ENCODE results near the gene CD40.

The CD40 gene

DNA sequence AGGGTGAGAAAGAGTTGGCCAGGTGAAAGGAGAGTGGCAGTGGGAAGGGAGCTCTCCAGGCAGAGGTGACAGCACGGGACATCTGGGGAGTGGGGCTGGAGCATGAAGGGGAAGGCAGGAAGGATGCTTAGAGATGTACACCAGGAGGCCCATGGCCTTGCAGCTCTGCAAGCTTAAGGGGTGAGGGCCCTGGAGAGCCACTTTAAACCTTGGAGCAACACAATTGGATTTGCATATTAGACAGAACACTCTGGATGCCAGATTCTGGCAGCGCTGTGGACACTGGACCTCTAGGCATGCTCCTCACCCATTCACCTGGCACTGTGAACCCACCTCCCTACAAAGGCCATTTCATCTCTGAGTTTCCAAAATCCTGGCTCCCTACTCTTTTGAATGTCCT is 3.7 kb upstream of the CD40 start:
- H3K9me3 ChIP-seq (ENCODE audit: insufficient read depth, low read length) = no peaks in the 10 kb centered on the region
- peaks cover 7% of the 10 kb centered on the region for H3F3A ChIP-seq (ENCODE audit: insufficient read depth)
- H3K79me2 ChIP-seq (ENCODE audit: insufficient read depth, low read length) = peaks cover 8% of the 10 kb centered on the region
- H3K27ac ChIP-seq (ENCODE audit: low read depth, low read length) = no peak overlapping the region
- no peak overlapping the region for H3K9ac ChIP-seq (ENCODE audit: low read length)
- H3K9me2 ChIP-seq (replicated peaks; ENCODE audit: insufficient read depth, low read length) = no peaks in the 10 kb centered on the region
- no peak overlapping the region for H2AFZ ChIP-seq (ENCODE audit: low read depth, low read length, severe bottlenecking)
- no peaks in the 10 kb centered on the region for H3K36me3 ChIP-seq (ENCODE audit: low read length)
- H3K27me3 ChIP-seq (ENCODE audit: low read length) = no peaks in the 10 kb centered on the region
- H3K4me2 ChIP-seq (ENCODE audit: low read depth, low read length, poor library complexity, severe bottlenecking) = no peak overlapping the region
- no peak for TF ChIP-seq EZH2phosphoT487 (conservative IDR thresholded peaks at IDR 0.05; ENCODE audit: low read length)
- TF ChIP-seq CTCF (IDR thresholded peaks at IDR 0.05; ENCODE audit: insufficient read depth, low read length, poor library complexity, severe bottlenecking) = no peak
- H4K20me1 ChIP-seq (ENCODE audit: low read depth, low read length) = no peaks in the 10 kb centered on the region
- H3K4me3 ChIP-seq (ENCODE audit: insufficient read depth, low read length, poor library complexity, severe bottlenecking) = no peak overlapping the region

DNA sequence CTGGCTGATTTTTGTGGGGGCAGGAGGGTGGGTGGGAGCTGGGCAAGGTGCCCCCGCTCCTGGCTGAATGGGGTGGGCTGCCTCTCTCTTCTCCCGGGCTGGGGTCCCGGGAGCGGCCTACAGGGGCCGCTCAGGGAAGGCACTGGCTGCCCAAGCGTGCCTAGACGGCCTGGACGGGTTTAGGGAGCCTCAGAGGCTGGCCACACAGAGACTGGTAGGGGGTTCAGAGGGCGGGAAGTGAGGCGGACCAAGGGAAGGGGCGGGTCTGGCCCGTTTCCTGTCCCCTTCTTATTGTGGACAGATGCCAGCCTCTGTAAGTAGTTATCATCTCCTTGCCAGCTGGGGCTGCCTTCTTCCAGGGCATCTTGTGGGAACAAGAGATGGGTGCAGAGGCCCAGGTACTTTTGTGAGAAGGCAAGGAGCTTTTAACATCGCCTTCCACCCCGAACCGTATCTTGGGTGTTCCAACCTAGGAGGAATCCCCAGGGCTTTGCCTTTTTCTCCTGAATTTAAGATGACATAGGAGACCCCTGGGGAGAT is 437 bp downstream of the CD40 start:
- no peaks in the 10 kb centered on the region for H3K27me3 ChIP-seq (ENCODE audit: low read length)
- no peaks in the 10 kb centered on the region for H3K9me2 ChIP-seq (replicated peaks; ENCODE audit: insufficient read depth, low read length)
- peak overlapping the region; percentile 79 for H2AFZ ChIP-seq (ENCODE audit: low read depth, low read length, severe bottlenecking)
- no peaks in the 10 kb centered on the region for H3K9me3 ChIP-seq (ENCODE audit: insufficient read depth, low read length)
- TF ChIP-seq CTCF (IDR thresholded peaks at IDR 0.05; ENCODE audit: insufficient read depth, low read length, poor library complexity, severe bottlenecking) (no peak), EZH2phosphoT487 (conservative IDR thresholded peaks at IDR 0.05; ENCODE audit: low read length) (no peak)
- H3K36me3 ChIP-seq (ENCODE audit: low read length) = no peaks in the 10 kb centered on the region
- H4K20me1 ChIP-seq (ENCODE audit: low read depth, low read length) = no peaks in the 10 kb centered on the region
- H3K9ac ChIP-seq (ENCODE audit: low read length) = peak overlapping the region; percentile 59
- H3K4me2 ChIP-seq (ENCODE audit: low read depth, low read length, poor library complexity, severe bottlenecking) = peak overlapping the region; percentile 92
- peak overlapping the region; percentile 61 for H3K4me3 ChIP-seq (ENCODE audit: insufficient read depth, low read length, poor library complexity, severe bottlenecking)
- H3F3A ChIP-seq (ENCODE audit: insufficient read depth) = peaks cover 22% of the 10 kb centered on the region
- peak overlapping the region; percentile 87 for H3K27ac ChIP-seq (ENCODE audit: low read depth, low read length)
- peaks cover 27% of the 10 kb centered on the region for H3K79me2 ChIP-seq (ENCODE audit: insufficient read depth, low read length)

- H3K4me2 ChIP-seq (ENCODE audit: low read depth, low read length, poor library complexity, severe bottlenecking) = peak overlapping the region; percentile 92
- TF ChIP-seq CTCF (IDR thresholded peaks at IDR 0.05; ENCODE audit: insufficient read depth, low read length, poor library complexity, severe bottlenecking) = no peak
- no peak for TF ChIP-seq EZH2phosphoT487 (conservative IDR thresholded peaks at IDR 0.05; ENCODE audit: low read length)
- peak overlapping the region; percentile 87 for H3K27ac ChIP-seq (ENCODE audit: low read depth, low read length)
Measured at GRCh38 chr20:46119028-46119546, 973 bp downstream of the CD40 start.

More at GRCh38 chr20:46119028-46119546, 973 bp downstream of the CD40 start:
- Histone ChIP-seq H3K9me2 (replicated peaks; ENCODE audit: insufficient read depth, low read length) (no peaks in the 10 kb centered on the region), H4K20me1 (ENCODE audit: low read depth, low read length) (no peaks in the 10 kb centered on the region), H3K79me2 (ENCODE audit: insufficient read depth, low read length) (peaks cover 27% of the 10 kb centered on the region), H3K27me3 (ENCODE audit: low read length) (no peaks in the 10 kb centered on the region), H3K36me3 (ENCODE audit: low read length) (no peaks in the 10 kb centered on the region), H2AFZ (ENCODE audit: low read depth, low read length, severe bottlenecking) (no peak overlapping the region), H3F3A (ENCODE audit: insufficient read depth) (peaks cover 22% of the 10 kb centered on the region), H3K9ac (ENCODE audit: low read length) (peak overlapping the region; percentile 59), H3K9me3 (ENCODE audit: insufficient read depth, low read length) (no peaks in the 10 kb centered on the region), H3K4me3 (ENCODE audit: insufficient read depth, low read length, poor library complexity, severe bottlenecking) (peak overlapping the region; percentile 61)
